Stimulated activated CD4-positive, alpha-beta T cell treated with anti-CD3 and anti-CD28 coated beads, Interleukin-4, amount 100 ng/mL, for 24 hours (primary cell): Measurements from ENCODE around the gene TMPRSS3.

ENCODE experiments used
- DNase-seq: peaks from one replicate; pipeline ENCODE4 v3.0.0-alpha.2; 2020

The TMPRSS3 gene

DNA sequence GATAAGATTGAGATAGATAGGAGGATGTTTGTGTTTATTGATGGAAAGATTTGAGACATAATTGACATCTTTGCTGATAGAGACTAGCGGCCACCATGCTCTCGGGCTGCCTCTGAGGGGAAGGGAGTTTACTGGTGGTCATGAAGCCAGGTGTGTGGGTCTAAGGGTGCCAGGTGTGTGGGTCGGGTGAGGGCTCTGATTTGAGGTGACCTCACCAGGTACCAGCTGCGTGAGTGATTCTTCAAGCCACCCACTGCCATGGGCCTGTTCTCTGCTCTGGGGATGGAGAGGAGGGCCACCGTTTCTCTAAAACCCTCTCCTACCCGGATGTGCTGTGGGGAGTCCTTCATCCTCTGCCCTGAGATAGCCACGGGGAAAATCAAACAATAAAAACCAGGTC, 11.0 kb upstream of the TMPRSS3 start:
- no peak for DNase-seq

DNA sequence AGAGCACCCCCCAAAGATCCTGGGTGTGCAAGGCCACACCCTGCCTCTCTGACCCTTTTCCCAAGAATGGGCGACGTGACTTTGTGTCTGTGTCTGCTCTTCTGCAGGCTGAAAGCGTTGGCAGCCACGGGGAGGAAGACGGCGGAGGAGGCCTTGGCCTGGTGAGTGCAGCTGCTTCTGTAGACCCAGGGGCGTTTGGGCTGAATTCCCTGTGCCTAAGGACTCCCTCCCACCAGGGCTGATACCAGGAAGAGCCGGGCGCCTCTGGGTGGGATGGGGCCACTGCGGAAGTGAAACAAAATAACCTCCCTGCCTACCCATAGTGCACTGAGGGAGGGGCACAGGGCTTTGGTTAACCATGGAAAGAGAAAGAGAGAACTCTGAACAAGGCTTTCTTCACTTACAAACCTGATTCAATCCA, 10.4 kb upstream of the TMPRSS3 start:
- peak; percentile 62 for DNase-seq

DNA sequence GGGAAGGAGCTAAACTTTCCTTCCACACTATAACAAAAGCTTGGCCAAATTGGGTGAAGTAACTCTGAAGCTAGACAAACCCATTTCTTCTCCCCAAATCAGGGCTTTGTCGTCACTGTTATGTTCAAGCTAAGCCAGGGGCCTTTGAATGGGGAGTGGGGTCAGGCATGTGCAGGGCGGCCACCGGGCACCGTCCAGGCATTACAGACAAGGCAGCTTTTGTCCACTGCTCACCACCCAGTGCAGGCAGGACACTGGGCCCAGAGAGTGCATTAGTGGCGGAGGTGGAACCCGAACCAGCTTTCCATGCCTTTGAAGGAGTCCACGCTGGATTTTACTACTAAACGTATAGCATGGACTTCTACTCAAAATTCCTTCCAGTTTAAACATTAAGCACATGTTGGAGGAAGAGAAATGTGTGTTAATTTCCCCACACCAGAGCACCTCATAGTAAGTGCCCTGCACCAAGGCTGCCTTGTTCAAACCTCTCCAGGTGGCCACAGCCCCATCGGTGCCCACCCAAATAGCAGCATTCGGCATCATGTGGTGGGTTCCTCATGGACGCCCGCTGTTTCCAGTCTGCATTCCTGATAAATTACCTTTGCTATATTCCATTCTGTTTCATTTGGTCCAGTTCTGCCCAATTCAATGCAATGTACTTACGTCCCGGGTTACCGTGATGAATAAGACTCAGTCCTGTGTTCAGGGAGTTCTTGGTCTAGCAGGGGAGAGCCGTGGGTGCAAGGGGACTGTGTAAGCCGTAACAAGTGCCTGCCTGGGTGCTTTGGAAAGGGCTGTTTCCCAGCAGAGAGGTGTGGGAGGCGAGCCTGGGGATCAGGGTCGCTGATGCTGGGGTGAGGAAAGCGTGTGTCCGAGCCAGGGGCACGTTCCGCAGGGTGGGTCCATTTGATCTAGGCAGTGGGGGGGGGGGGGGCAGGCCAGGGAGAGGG, 9.5 kb upstream of the TMPRSS3 start:
- no peak for DNase-seq

DNA sequence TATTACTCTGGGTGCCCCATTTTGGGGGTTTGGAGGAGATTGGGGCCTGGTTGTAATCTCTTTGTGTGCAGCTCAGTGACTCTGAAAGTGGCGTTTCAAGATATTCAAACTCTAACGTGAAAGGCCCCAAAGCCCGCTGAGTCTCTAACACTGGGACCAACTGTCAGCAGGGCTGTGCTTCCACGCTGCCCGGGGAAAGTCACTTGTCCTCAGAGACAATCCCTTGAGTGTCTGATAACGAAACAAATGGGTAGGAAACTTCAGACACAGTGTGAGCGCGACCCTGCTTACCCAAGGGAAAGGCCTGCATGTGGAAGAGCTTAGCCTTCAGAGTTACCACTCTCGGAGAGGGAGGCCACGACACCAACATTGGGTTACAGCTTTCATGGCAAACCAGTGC, 8.7 kb upstream of the TMPRSS3 start:
- DNase-seq: peak; percentile 30

- peak; percentile 39 for DNase-seq
These were observed 7.9 kb upstream of the TMPRSS3 start, which contains the start of gene UBASH3A for GRCh38 chr21:42403611-42404231. Gene UBASH3A, plus strand, starts transcription at chr21:42403902. Its CDS starts 44 bp downstream, at chr21:42403946.

DNA sequence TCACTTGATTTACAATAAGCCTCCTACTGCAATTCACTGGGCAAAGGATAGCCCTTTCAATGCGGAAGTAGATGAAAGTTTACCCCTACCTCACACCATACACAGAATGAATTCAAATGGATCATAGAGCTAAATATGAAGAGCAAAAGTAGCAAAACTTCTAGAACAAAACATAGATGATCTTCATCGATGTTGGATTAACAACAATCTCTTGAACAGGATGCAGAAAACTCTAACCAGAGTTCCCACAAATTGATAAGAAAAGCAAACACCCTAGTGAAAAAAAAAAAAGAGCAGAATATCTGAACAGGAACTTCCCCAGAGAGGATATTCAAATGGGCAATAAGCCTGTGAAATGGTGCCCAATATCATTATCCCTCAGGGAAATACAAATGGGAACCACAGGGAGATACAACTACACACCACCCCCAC, 6.0 kb upstream of the TMPRSS3 start:
- DNase-seq: no peak

- no peak for DNase-seq
These were observed 5.3 kb upstream of the TMPRSS3 start for GRCh38 chr21:42401154-42401553.

- peak; percentile 48 for DNase-seq
These were observed 4.7 kb upstream of the TMPRSS3 start for GRCh38 chr21:42400525-42400924.

DNA sequence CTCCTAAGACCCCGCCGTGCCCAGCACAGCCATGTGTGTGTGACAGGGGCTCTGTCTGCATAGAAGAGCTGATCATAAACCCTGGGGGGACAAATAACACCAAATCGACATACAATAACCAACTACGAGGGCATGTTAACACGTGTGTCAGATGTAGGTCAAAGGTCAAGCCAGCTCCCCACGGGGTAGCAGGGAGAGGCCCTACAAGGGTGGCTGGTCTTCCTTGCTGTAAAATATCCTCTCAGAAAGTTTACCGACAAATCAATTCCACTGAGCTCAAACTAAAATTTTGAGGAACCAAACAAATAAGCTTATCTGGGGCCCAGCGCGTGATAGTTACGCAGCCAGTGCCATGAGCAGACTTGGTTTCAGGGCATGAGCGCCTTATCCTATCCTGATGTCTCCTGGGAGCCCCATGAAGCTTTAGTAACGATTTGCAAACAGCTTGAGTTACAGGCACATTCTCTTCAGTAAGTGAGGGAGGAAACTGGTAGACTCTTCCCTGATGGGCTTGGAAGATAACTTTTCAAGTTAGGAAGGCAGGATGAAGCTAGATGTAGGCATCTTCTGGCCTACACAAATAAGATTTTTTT, 2.7 kb upstream of the TMPRSS3 start:
- DNase-seq: no peak

DNA sequence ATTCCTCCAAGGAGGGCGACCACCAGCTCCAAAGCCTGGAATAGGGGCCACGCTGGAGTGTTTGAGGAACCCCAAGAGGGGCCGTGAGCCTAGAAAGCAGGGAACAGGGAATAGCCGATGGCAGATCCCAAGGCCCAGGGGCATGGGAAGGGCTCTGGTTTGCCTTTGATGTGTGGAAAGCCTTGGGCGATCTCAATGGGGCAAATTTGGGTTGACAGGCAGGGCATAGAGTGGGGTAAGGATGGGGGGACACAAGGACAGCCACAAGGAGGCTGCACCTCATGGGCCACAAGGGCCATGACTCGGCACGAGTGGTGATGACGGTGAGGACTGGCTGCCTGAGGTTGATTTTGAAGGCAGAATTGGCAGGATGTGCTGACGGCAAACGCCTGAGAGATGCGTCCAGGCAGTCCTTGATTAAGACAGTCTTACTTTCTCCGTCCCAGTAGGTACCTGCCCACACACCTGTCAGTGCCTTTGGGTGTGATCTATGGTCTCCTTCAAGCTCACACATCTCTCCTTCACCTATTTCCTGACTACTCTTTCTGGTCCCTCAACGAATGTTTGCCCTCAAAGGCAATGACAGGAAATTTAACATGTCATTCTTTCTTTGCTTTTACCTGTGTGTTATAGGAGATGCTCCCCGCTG, 2.0 kb upstream of the TMPRSS3 start:
- no peak for DNase-seq

- DNase-seq: no peak
These were observed 1.2 kb upstream of the TMPRSS3 start for GRCh38 chr21:42396799-42397745.

- DNase-seq: no peak
These were observed 550 bp downstream of the TMPRSS3 start for GRCh38 chr21:42395302-42395701.

DNA sequence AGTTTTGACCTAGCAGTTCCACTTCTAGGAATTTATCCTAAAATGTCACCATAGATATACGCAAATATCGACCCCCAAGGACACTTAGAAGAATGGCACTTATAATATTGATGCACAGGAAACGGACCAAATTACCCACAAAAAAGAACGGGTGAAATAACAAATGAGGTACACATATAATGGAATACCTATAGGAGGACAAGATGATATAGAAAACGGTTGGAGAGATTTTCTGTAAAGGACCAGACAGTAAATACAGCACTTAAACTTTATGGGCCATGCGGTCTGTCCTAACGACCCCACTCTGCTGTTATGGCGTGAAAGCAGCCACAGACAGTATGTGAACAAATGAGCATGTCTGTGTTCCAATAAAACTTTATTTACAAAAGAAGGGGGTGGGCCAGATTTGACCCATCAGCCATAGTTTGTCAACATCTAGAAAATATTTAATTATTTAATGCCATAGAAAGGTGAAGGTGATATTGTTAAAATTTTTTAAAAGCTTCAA, 2.4 kb downstream of the TMPRSS3 start:
- DNase-seq: no peak

DNA sequence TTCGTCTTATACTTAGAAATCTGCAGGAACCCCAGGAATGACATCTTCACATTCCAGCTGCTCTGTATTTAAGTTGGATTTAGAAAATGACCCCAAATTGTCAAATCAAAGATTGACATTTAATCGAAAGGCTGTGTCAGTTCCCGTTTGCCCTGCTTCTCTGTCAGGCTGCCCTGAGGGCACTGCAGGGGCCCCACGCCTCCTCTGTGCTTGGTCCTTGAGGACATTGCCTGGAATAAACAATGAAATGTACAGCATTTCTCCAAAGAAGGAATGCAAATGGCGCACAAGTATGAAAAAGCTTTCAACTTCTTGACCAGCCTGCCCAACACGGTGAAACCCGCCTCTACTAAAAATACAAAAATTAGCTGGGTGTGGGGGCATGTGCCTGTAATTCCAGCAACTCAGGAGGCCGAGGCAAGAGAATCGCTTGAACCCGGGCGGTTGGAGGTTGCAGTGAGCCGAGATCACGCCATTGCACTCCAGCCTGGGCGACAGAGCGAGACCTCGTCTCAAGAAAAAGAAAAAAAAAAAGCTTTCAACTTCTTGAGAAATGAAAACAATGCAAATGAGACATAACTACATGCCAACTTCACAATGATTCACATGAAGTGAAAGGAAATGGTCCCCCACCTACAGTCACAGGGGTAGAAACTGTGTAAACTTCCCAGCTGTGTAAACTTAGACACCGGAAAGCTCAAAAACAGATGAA, 3.0 kb downstream of the TMPRSS3 start:
- peak; percentile 45 for DNase-seq

- DNase-seq: no peak
These were observed 4.6 kb downstream of the TMPRSS3 start for GRCh38 chr21:42391297-42391696.

GRCh38 chr21:42390696-42391095, 5.2 kb downstream of the TMPRSS3 start:
- DNase-seq: no peak

- DNase-seq: no peak
These were observed 5.7 kb downstream of the TMPRSS3 start for GRCh38 chr21:42390193-42390592.

DNA sequence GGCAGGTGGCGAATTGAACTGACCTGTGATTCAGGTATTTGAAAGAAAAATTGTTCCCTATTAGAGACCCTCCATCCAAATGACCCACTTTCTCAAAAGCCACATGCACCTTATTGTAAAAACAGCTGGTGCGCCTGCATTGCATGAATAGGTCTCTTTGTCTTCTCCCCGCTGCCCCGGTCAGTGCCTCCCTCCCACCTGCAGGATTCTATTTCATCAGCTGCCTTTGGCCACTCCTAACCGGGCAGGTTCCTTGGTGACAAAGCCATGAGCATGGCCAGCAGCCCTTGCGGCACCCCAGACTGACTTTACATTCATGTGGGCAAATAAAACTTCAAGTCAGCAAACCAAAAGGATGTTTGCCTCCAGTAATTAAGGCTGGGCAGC, 6.4 kb downstream of the TMPRSS3 start:
- DNase-seq: no peak

GRCh38 chr21:42388740-42389448, 7.0 kb downstream of the TMPRSS3 start:
- no peak for DNase-seq

- no peak for DNase-seq
These were observed 8.0 kb downstream of the TMPRSS3 start for GRCh38 chr21:42387843-42388340.
